GM23248 (cell line): Measurements from ENCODE around the gene UNC5C. TPM values are rescaled to one million over a fixed set of nuclear protein-coding genes. Genes with fewer than 3 reads are reported as not detected.

Source experiments
- DNase-seq: peaks from one replicate; pipeline ENCODE4 v3.0.0-alpha.2; 2015
- H2AFZ ChIP-seq: fragments of 200-600 bp; sonication (generic); 2 replicates; pipeline ENCODE4 v1.6.1; 2016; ENCODE audit warnings: antibody characterized with exemption
- H3F3A ChIP-seq: fragments of 200-600 bp; sonication (generic); 2 replicates; pipeline ENCODE4 v1.6.1; 2016; ENCODE audit warnings: mild to moderate bottlenecking, antibody characterized with exemption, mixed run types; ENCODE audit not compliant: insufficient read depth
- H3K27ac ChIP-seq: fragments of 200-600 bp; sonication (generic); 2 replicates; pipeline ENCODE4 v1.5.1; 2016; ENCODE audit warnings: mild to moderate bottlenecking
- H3K27me3 ChIP-seq: fragments of 200-600 bp; sonication (generic); replicated peaks from 2 replicates; pipeline ENCODE4 v1.6.1; 2016; ENCODE audit warnings: mild to moderate bottlenecking; ENCODE audit not compliant: insufficient read depth
- H3K36me3 ChIP-seq: fragments of 200-600 bp; sonication (generic); 2 replicates; pipeline ENCODE4 v1.6.1; 2016; ENCODE audit warnings: low read depth, mild to moderate bottlenecking
- H3K4me1 ChIP-seq: fragments of 200-600 bp; sonication (generic); 2 replicates; pipeline ENCODE4 v1.6.1; 2016; ENCODE audit warnings: mild to moderate bottlenecking; ENCODE audit not compliant: insufficient read depth
- H3K4me2 ChIP-seq: fragments of 200-600 bp; sonication (generic); one replicate; pipeline ENCODE4 v1.6.1; 2016; ENCODE audit warnings: mild to moderate bottlenecking; ENCODE audit not compliant: unreplicated experiment
- H3K4me3 ChIP-seq: fragments of 200-600 bp; sonication (generic); 2 replicates; pipeline ENCODE4 v1.5.1; 2016; ENCODE audit warnings: mild to moderate bottlenecking
- H3K79me2 ChIP-seq: fragments of 200-600 bp; sonication (generic); 2 replicates; pipeline ENCODE4 v1.6.1; 2016; ENCODE audit warnings: mild to moderate bottlenecking; ENCODE audit not compliant: insufficient read depth
- H3K9ac ChIP-seq: fragments of 200-600 bp; sonication (generic); 2 replicates; pipeline ENCODE4 v1.6.1; 2016; ENCODE audit warnings: mild to moderate bottlenecking
- H3K9me2 ChIP-seq: fragments of 200-600 bp; sonication (generic); 2 replicates; pipeline ENCODE4 v1.6.1; 2016; ENCODE audit warnings: mixed run types, mild to moderate bottlenecking, moderate library complexity; ENCODE audit not compliant: insufficient read depth
- H3K9me3 ChIP-seq: fragments of 200-600 bp; sonication (generic); one replicate; pipeline ENCODE4 v1.6.1; 2017; ENCODE audit warnings: low read depth
- H4K20me1 ChIP-seq: fragments of 200-600 bp; sonication (generic); 2 replicates; pipeline ENCODE4 v1.6.0; 2016; ENCODE audit not compliant: insufficient read depth
- EZH2 ChIP-seq: fragments of 200-600 bp; sonication (generic); IDR thresholded peaks from 2 replicates; pipeline ENCODE4 v1.6.1; 2018; ENCODE audit warnings: antibody characterized with exemption, mild to moderate bottlenecking; ENCODE audit not compliant: insufficient read depth, poor library complexity, severe bottlenecking
- EZH2phosphoT487 ChIP-seq: fragments of 200-600 bp; sonication (generic); IDR thresholded peaks from 2 replicates; pipeline ENCODE4 v1.6.1; 2018; ENCODE audit warnings: antibody characterized with exemption, moderate library complexity, mild to moderate bottlenecking, low read depth; ENCODE audit not compliant: insufficient read depth
- WGBS, 2 experiments: methylation state at CpG; one replicate each; pipeline ENCODE4 v1.1.6; 2015 to 2017; ENCODE audit warnings: low lambda C conversion rate in 2 of 2, low coverage in 1 of 2; ENCODE audit errors: missing lambda C conversion rate in 2 of 2; 5-methylcytosine and 5-hydroxymethylcytosine counted together
- in situ Hi-C: fragments of 300-500 bp; cut with MboI; formaldehyde crosslinking; loops from 2 replicates; pipeline ENCODE4 v1.15.0; 2020
- polyA plus RNA-seq: library from polyadenylated mRNA; unstranded; fragments of >200 nt; fragmentation: Nextera tagmentation; extraction: Ambion mirVana; gene quantifications from 2 replicates; pipeline ENCODE4 v1.2.1, GENCODE V29; 2016
- total RNA-seq: library from RNA; depleted of rRNA; stranded (reverse); fragments of >200 nt; shearing (Covaris generic); gene quantifications from 2 replicates; pipeline ENCODE4 v1.2.3, GENCODE V29; 2014

Gene UNC5C
- total and polyA plus RNA-seq, 2 experiments from 2014 or later: not detected

- Histone ChIP-seq H3K9me2 (no peaks in the 10 kb centered on the region), H3K36me3 (no peaks in the 10 kb centered on the region), H2AFZ (no peak overlapping the region), H3K4me3 (no peak overlapping the region), H3K4me2 (no peak overlapping the region), H3K9me3 (no peaks in the 10 kb centered on the region), H3F3A (no peaks in the 10 kb centered on the region; the same call in 1 of the 2 replicates), H3K9ac (no peak overlapping the region), H4K20me1 (no peaks in the 10 kb centered on the region), H3K4me1 (no peaks in the 10 kb centered on the region), H3K79me2 (no peaks in the 10 kb centered on the region), H3K27me3 (0 out of 2 replicates have a peak, but pooled peaks cover 3% of the 10 kb centered on the region), H3K27ac (no peak overlapping the region)
- 21 to 22% methylated on average over 1 of the region's 1 CpG for WGBS, 2 experiments
- no peak for DNase-seq
- in situ Hi-C loops: no loop called here
- TF ChIP-seq EZH2phosphoT487 (no peak), EZH2 (no peak)
These were observed 304.9 kb downstream of the UNC5C start for GRCh38 chr4:95243892-95244291.

- Histone ChIP-seq H3K4me3 (no peak overlapping the region), H4K20me1 (no peaks in the 10 kb centered on the region), H3K9me3 (peaks cover 2% of the 10 kb centered on the region), H3K36me3 (no peaks in the 10 kb centered on the region), H3K9ac (no peak overlapping the region), H3K4me2 (no peak overlapping the region), H3K9me2 (no peaks in the 10 kb centered on the region), H3K4me1 (no peaks in the 10 kb centered on the region), H3F3A (no peaks in the 10 kb centered on the region), H3K27me3 (0 out of 2 replicates have a peak, but pooled peaks cover 3% of the 10 kb centered on the region), H3K79me2 (no peaks in the 10 kb centered on the region), H2AFZ (no peak overlapping the region), H3K27ac (no peak overlapping the region)
- TF ChIP-seq EZH2 (no peak), EZH2phosphoT487 (no peak)
- in situ Hi-C loops: no loop called here
- DNase-seq: no peak
These were observed 310.2 kb downstream of the UNC5C start for GRCh38 chr4:95238554-95238953.

GRCh38 chr4:95232358-95233156 is 316.2 kb downstream of the UNC5C start:
- in situ Hi-C loops: no loop called here
- H3K27ac ChIP-seq: no peak overlapping the region
- no peaks in the 10 kb centered on the region for H3K79me2 ChIP-seq

GRCh38 chr4:95231681-95232080 is 317.1 kb downstream of the UNC5C start:
- no peak overlapping the region for H3K4me2 ChIP-seq

More at GRCh38 chr4:95232358-95233156, 316.2 kb downstream of the UNC5C start:
- Histone ChIP-seq H3K4me1 (no peaks in the 10 kb centered on the region), H3K4me3 (no peak overlapping the region), H3K9me3 (no peaks in the 10 kb centered on the region), H3K36me3 (no peaks in the 10 kb centered on the region), H3K27me3 (no peaks in the 10 kb centered on the region), H3K4me2 (no peak overlapping the region), H3K9me2 (no peaks in the 10 kb centered on the region), H3F3A (no peaks in the 10 kb centered on the region), H4K20me1 (no peaks in the 10 kb centered on the region), H3K9ac (no peak overlapping the region), H2AFZ (no peak overlapping the region; the same call in 1 of the 2 replicates)
- no peak for DNase-seq
- 26% methylated on average over 7 of the region's 7 CpGs for WGBS, 2 experiments
- TF ChIP-seq EZH2: no peak
- no peak for TF ChIP-seq EZH2phosphoT487

More at GRCh38 chr4:95231681-95232080, 317.1 kb downstream of the UNC5C start:
- Histone ChIP-seq H3K36me3 (no peaks in the 10 kb centered on the region), H3K9me2 (no peaks in the 10 kb centered on the region), H3K9me3 (no peaks in the 10 kb centered on the region), H3K27ac (no peak overlapping the region), H3K4me3 (no peak overlapping the region), H3K9ac (no peak overlapping the region), H3K27me3 (0 out of 2 replicates have a peak, but pooled peaks cover 1% of the 10 kb centered on the region), H2AFZ (no peak overlapping the region), H4K20me1 (no peaks in the 10 kb centered on the region), H3K79me2 (no peaks in the 10 kb centered on the region), H3K4me1 (no peaks in the 10 kb centered on the region), H3F3A (no peaks in the 10 kb centered on the region)
- TF ChIP-seq EZH2 (no peak), EZH2phosphoT487 (no peak)
- no peak for DNase-seq
- in situ Hi-C loops: no loop called here
